Measurements from ENCODE around the gene GPRIN1. TPM values are rescaled to one million over a fixed set of nuclear protein-coding genes. Genes with fewer than 3 reads are reported as not detected.

The GPRIN1 gene
- total and polyA plus RNA-seq, 4 donors = 0.23 to 0.50 (median 0.30) TPM; not detected in 1

GRCh38 chr5:176625512-176625911, 15.6 kb upstream of the GPRIN1 start:
- H3K27ac ChIP-seq (ENCODE audit: low read depth in 1 of 2, low read length in 2 of 2) = no peak overlapping the region
- H3K9ac ChIP-seq (ENCODE audit: low read depth in 1 of 2, low read length in 2 of 2) = no peak overlapping the region
- H3K4me3 ChIP-seq (ENCODE audit: low read depth in 1 of 3, low read length in 3 of 3) = no peak overlapping the region
- H3K36me3 ChIP-seq (ENCODE audit: control insufficient read depth in 4 of 4, insufficient read depth in 3 of 4, low read depth in 1 of 4, low read length in 3 of 4) = no peaks in the 10 kb centered on the region
- H3K9me3 ChIP-seq (ENCODE audit: control insufficient read depth in 4 of 4, low read length in 3 of 4) = no peaks in the 10 kb centered on the region
- peaks cover 4 to 20% (median 7%) of the 10 kb centered on the region in 4 donors for H3K27me3 ChIP-seq (ENCODE audit: control insufficient read depth in 4 of 4, insufficient read depth in 4 of 4, low read length in 3 of 4)
- DNase-seq (ENCODE audit: low spot score) = no peak
- 65% methylated on average over 2 of the region's 2 CpGs for WGBS
- TF ChIP-seq SP1 (IDR thresholded peaks at IDR 0.05) (no peak), MAX (IDR thresholded peaks at IDR 0.05) (no peak), GABPA (IDR thresholded peaks at IDR 0.05 in 1 of 2, conservative IDR thresholded peaks at IDR 0.05 in 1 of 2) (no peak), ATF3 (IDR thresholded peaks at IDR 0.05) (no peak), CTCF (IDR thresholded peaks at IDR 0.05; ENCODE audit: low read depth, low read length, missing input control) (no peak), HNF4A (conservative IDR thresholded peaks at IDR 0.05) (no peak), YY1 (IDR thresholded peaks at IDR 0.05) (no peak), EGR1 (IDR thresholded peaks at IDR 0.05; ENCODE audit: low read depth in 2 of 2) (no peak), JUND (IDR thresholded peaks at IDR 0.05) (no peak), RAD21 (IDR thresholded peaks at IDR 0.05) (no peak), NR2F2 (IDR thresholded peaks at IDR 0.05) (no peak), ZBTB33 (IDR thresholded peaks at IDR 0.05) (no peak), FOXA2 (IDR thresholded peaks at IDR 0.05) (no peak), HNF4G (IDR thresholded peaks at IDR 0.05) (no peak), FOXA1 (IDR thresholded peaks at IDR 0.05) (no peak), TAF1 (conservative IDR thresholded peaks at IDR 0.05) (no peak)
- H3K4me1 ChIP-seq (ENCODE audit: control insufficient read depth in 4 of 4, insufficient read depth in 4 of 4, low read length in 3 of 4) = peaks cover 0 to 5% (median 4%) of the 10 kb centered on the region in 4 donors

GRCh38 chr5:176624938-176625337, 15.0 kb upstream of the GPRIN1 start:
- Histone ChIP-seq H3K4me1 (ENCODE audit: control insufficient read depth in 4 of 4, insufficient read depth in 4 of 4, low read length in 3 of 4) (peaks cover 0 to 2% (median 0%) of the 10 kb centered on the region in 4 donors), H3K27me3 (ENCODE audit: control insufficient read depth in 4 of 4, insufficient read depth in 4 of 4, low read length in 3 of 4) (peaks cover under 1 to 19% (median 7%) of the 10 kb centered on the region in 4 donors), H3K36me3 (ENCODE audit: control insufficient read depth in 4 of 4, insufficient read depth in 3 of 4, low read depth in 1 of 4, low read length in 3 of 4) (no peaks in the 10 kb centered on the region), H3K4me3 (ENCODE audit: low read depth in 1 of 3, low read length in 3 of 3) (no peak overlapping the region), H3K27ac (ENCODE audit: low read depth in 1 of 2, low read length in 2 of 2) (no peak overlapping the region), H3K9me3 (ENCODE audit: control insufficient read depth in 4 of 4, low read length in 3 of 4) (no peaks in the 10 kb centered on the region), H3K9ac (ENCODE audit: low read depth in 1 of 2, low read length in 2 of 2) (no peak overlapping the region)
- WGBS = 69% methylated on average over 9 of the region's 9 CpGs
- no peak for DNase-seq (ENCODE audit: low spot score)
- TF ChIP-seq FOXA1 (IDR thresholded peaks at IDR 0.05) (no peak), HNF4G (IDR thresholded peaks at IDR 0.05) (no peak), HNF4A (conservative IDR thresholded peaks at IDR 0.05) (no peak), GABPA (IDR thresholded peaks at IDR 0.05 in 1 of 2, conservative IDR thresholded peaks at IDR 0.05 in 1 of 2) (no peak), EGR1 (IDR thresholded peaks at IDR 0.05; ENCODE audit: low read depth in 2 of 2) (no peak), ATF3 (IDR thresholded peaks at IDR 0.05) (no peak), NR2F2 (IDR thresholded peaks at IDR 0.05) (no peak), ZBTB33 (IDR thresholded peaks at IDR 0.05) (no peak), RAD21 (IDR thresholded peaks at IDR 0.05) (no peak), SP1 (IDR thresholded peaks at IDR 0.05) (no peak), MAX (IDR thresholded peaks at IDR 0.05) (no peak), RXRA (IDR thresholded peaks at IDR 0.05) (no peak), FOXA2 (IDR thresholded peaks at IDR 0.05) (no peak), CTCF (IDR thresholded peaks at IDR 0.05; ENCODE audit: low read depth, low read length, missing input control) (no peak), TAF1 (conservative IDR thresholded peaks at IDR 0.05) (no peak), REST (IDR thresholded peaks at IDR 0.05) (no peak)

All from liver (tissue), 9 donors.